Left cardiac atrium (tissue), 4 donors: Measurements from ENCODE around the gene RBM47. TPM values are rescaled to one million over a fixed set of nuclear protein-coding genes. Genes with fewer than 3 reads are reported as not detected.

Source experiments
- ATAC-seq, 2 donors: fragments of 200-7000 bp; cut with Tn5 transposase; one replicate each; pipeline ENCODE4 v1.9.1; 2020; ENCODE audit warnings: mild to moderate bottlenecking in 2 of 2, moderate library complexity in 2 of 2
- DNase-seq: peaks from one replicate; pipeline ENCODE4 v3.0.0-alpha.2; 2020
- intact Hi-C, 2 donors: fragments of 100-400 bp; cut with DNase I; formaldehyde crosslinking; loops; one replicate each; pipeline versions ENCODE4 v1.14.1 to v1.15.1; 2022 to 2023
- total RNA-seq, 2 donors: library from RNA; stranded (reverse); fragmentation: NEBNext Ultra II Directional; extraction: Animal tissue kit (Norgen Biotek cat#: 25700); gene quantifications; one replicate each; pipeline ENCODE4 v1.2.1, GENCODE V29; 2021
- donor health status: DM: no; HTN: yes; CAD: no.
- donor health status: DM: no; HTN: yes; CAD: no; lungs with severe emphysema.
- donor health status: DM: yes; HTN: yes; CAD: no.
- donor health status: Dilated cardiomyopathy.

Gene RBM47
- total RNA-seq, 2 donors from 2014 or later, result 9.6 to 10.8 TPM

DNA sequence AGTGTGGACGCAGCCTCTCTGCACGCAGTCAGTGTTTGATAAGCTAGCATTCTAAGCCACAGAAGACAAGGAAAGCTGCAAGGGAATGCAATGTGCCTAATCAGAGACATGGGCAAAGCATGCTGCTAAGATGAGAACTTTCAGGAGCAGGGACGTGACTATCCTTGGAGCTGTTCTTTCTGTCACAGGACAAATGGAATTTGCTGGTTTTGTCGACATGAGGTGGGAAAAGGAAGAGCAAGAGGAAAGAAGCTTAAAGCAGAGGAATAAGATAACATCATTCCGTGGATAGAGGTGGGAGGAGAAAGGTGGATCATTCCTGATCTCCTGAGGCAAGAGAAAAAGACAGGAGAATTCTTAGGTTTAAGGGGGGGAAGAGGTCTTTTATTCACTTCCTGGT, 33.7 kb downstream of the RBM47 start:
- intact Hi-C loops, result no loop called here
- no peak for ATAC-seq

DNA sequence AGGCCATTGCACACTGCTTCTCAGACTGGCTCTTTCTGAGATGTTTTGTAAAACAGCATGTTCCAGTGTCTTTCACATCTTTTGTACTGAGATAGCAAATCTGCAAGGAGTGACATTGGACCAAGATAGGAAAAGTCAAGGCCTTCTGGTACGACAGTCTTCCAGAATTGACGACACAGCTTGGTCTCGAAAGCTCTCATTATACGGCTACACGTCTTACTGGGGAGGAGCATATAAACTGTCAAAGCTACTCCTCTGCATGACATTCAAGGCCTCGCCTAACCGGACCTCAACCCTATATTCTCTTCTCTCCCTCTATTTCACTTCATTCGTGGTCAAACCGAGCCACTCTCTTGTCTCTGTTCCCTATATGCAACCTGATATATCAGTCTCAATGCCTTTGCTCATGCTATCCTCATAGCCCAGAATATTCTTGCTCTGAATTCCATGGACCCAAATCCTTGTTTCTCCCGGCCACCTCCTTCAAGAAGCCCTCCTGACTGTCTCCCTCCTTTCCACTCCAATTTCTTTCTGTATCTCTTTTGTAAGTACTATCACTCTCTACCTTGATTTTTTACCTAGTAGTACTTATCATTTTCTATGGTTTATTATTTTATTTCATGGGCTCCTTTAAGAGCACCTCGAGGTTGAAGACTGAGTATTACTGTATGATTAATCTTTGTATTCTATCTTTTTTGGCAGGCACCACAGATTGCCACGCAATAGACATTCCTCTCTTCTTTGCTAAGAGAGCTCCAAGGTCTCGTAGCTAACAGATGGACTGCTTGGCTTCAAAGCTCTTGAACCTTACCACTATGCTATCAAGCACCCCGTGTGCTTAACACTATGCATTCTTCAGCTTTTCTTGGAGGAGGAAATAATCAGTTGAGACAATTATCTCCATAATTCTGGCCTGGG, 35.1 kb downstream of the RBM47 start:
- peak in 1 of 2 donors; percentile 91 for ATAC-seq
- intact Hi-C loops, result no loop called here

More for the DNA sequence above, 33.7 kb downstream of the RBM47 start:
- DNase-seq, result no peak

DNA sequence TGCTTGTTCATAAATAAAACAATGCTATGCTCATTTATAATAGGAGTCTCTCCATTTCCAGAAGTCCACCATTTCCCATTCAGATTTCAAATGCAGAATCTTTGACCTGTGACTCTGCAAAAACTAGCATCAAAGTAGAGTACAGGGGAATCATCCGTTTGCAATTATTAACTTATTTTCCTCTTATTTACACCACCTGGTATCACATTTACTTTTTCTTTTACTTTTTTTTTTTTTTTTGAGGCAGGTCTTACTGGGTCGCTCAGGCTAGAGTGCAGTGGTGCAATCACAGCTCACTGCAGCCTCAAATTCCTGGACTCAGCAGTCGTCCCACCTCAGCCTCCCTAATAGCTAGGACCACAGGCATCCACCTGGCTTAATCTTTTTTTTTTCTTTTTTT, 37.6 kb downstream of the RBM47 start:
- DNase-seq, result no peak
- intact Hi-C loops, result no loop called here
- ATAC-seq, result no peak

More for the DNA sequence above, 35.1 kb downstream of the RBM47 start:
- DNase-seq, result no peak

DNA sequence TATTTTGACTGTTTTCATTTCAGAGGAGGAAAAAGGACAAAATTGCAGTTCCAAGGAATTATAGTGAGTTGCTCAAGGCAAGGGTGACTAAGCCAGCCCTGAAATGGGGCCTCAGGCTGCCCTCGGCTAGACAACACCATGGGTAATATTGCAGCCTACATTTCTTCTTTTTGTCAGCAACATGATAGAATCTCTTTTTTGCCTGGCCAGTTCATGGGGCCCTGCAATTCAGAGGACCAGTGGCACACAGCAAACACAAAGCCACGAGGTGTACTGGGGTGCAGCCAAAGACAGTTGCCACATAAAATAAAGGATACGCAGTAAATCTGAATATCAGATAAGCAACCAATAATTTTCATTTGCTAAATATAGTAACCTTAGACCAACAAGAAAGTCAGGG, 41.8 kb downstream of the RBM47 start:
- ATAC-seq (peak in 1 of 2 donors; percentile 70), DNase-seq (no peak)
- intact Hi-C loops, result no loop called here

DNA sequence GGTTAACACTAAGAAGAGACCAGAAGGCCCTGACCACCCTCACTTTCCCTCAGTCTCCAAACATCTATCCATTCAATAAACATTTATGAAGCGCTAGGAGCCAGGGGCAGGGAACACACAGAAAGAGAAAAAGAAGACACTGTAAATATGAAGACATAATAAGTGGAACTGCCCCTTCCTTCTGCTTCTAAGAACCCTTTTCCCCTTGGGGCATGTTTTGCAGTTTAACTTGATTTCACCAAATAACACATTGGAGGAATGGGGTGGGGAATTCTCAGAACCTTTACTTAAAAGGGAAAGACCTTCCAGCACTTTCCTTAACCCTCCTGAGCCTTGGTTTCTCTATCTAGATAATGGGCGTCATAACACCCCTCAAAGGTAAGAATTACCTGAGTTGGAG, 42.3 kb downstream of the RBM47 start:
- ATAC-seq (no peak), DNase-seq (no peak)
- intact Hi-C loops, result no loop called here

DNA sequence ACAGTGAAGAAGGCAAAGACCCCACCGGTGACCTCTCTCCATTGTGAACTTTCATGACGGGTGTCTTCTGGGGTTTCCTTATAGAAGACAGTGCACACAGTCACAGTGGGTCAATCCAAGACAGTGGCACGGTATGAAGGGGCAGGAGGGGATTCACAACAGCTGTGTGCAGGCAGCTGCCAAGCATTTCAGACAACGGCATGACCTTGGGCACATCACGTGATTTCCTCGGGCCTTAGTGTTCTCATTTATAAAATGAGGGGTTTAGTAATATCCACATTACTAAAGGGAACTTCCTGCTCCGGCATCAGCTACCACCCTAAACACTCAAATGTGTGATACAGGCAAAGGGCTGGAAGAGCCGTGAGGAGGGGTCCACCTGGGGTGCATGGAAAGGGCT, 42.9 kb downstream of the RBM47 start:
- peak; percentile 27 to 48 for ATAC-seq
- no peak for DNase-seq
- intact Hi-C loops, result no loop called here

DNA sequence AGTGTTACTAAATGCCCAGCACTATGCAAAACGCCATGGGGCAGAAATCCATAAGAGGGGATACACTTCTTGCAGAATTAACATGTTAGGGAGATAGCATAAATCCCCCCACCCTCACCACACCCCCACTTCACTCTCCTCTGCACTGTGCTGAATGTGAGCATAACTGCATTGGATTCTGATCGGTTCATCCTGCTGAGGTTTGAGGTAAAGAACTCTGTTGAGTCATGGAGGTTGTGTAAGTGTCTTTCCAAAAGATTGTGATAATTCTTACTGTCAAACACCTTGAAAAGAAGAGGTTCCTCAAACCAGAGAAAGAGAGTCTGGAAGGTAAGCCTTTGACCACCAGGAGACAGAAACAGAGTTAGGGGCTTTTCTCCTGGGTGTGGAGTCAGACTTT, 43.6 kb downstream of the RBM47 start:
- intact Hi-C loops, result no loop called here
- DNase-seq (no peak), ATAC-seq (peak in 1 of 2 donors; percentile 33)

DNA sequence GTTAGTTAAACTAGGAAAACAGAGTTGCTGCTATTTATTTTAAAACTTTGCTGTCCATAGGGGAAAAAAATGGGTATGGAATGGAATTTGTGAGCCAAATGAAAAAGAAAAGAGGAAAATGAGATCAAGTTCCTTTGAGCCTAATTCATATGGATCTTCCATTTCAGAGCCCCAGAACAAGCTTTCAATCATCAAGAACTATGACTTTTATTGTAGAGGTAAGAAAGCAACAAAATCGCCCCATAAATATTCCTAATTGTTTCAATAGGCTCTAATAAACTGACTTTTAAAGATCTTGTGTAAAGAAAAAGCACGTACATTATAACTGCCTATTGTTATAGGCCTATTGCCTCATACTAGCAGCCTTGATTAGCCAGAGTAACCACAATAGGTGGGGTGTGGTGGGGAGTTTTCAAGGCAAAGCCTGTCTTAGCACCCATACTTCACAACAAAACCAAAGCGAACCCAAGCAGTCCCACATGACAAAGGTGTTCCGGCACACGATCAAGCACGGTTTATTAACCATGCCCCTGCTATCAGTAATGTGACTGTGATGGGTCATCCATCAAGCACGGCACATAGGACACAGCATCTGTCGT, 44.4 kb downstream of the RBM47 start:
- intact Hi-C loops, result no loop called here
- ATAC-seq, result no peak
- no peak for DNase-seq

DNA sequence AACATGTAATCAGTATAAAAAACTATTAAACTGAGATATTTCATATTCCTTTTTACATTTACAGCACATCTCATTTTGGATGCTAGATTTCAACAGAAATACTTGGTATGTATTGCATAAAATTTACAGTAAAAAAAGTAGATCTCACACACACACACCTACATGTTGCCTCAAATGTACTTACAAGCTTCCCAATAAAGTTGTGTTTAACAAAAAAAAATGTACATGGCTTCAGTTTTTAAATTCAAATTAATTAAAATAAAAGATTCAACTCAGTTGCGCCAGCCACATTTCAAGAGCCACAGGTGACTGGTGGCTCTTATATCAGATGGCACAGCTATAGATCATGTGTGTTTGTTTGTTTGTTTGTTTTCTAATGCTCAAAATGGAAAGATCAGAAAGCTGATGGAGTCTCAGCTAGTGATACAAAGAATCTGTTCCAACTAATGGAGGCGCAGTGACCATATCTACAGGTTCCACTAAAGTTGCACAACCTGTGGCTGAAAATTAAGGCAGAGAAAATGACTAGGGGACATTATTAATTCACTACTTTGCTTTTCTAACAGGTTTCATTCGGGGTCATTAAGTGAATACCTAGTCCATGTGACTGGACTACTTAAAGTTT, 45.0 kb downstream of the RBM47 start:
- DNase-seq (no peak), ATAC-seq (no peak)
- intact Hi-C loops, result no loop called here

DNA sequence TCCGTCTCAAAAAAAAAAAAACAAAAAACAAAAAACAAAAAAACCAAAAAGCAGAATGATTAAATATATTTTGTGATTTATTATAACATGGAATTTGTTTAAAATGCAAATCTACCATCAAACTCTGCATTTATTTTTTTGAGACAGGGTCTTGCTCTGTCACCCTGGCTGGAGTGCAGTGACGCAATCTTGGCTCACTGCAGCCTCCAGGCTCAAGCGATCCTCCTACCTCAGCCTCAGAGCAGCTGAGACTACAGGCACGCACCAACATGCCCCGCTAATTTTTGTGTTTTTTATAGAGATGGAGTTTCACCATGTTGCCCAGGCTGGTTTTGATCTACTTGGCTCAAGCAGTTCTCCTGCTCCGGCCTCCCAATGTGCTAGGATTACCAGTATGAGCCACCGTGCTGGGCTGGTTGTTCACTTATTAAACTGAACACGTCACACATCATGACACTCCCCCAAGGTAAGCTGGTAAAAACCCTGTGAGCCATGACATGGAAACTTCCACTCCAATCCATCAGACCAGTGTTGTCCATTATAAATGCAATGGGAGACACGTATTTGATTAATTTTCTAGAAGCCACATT, 45.7 kb downstream of the RBM47 start:
- ATAC-seq, result no peak
- DNase-seq, result no peak

DNA sequence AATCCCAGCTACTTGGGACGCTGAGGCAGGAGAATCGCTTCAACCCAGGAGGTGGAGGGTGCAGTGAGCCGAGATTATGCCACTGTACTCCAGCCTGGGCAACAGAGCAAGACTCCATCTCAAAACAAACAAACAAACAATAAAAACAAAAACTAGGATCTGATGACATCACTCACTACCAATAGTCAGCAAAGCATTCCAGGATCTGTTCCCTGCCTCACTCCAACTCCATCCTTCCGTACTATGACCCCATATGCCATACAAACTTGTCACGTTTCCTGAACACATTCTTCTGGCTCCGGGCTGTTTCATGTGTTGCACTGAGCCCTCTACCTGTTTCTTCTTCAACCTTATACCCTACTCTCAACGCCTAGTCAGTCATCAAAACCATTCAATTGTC, 47.3 kb downstream of the RBM47 start:
- no peak for DNase-seq
- no peak for ATAC-seq
- intact Hi-C loops, result no loop called here

More for the DNA sequence above, 45.7 kb downstream of the RBM47 start:
- intact Hi-C loops, result no loop called here

DNA sequence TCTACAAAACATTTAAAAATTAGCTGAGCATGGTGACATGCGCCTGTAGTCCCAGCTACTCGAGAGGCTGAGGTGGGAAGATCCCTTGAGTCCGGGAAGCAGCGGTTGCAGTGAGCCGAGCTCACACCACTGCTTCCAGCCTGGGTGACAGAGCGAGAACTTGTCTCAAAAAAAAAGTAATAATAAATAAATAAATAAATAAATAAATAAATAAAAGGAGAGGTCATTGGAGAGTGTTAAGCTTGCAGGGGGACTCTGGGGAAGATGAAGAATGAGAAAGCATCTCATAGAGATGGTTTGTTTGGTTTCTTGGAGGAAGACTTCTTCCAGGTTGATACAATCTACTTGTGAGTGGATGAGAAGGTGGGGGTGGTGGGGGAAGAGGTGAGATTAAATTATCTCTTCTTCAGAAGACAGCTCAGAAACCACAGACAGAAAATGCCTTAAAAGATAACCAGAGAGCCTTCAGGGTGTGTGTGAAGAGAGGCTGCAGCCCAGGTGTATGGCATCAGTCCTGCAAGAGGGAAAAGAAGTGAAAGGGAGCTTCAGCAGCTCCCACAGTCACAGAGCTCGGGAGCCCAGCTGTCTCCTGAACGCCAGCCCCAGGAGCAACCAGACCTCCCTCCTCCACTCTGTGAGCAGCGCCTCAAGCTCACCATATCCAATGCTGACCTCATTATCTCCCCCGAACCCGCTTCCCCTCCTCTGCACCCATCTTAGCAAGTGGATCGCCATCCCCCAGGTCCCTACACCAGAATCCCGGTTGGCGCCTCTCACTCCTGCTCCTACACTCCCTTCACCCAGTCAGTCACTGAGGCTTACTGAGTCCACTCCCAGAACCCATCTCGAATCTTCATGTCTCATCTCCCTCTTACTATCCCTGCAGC, 48.2 kb downstream of the RBM47 start:
- DNase-seq (no peak), ATAC-seq (no peak)
- intact Hi-C loops, result no loop called here

DNA sequence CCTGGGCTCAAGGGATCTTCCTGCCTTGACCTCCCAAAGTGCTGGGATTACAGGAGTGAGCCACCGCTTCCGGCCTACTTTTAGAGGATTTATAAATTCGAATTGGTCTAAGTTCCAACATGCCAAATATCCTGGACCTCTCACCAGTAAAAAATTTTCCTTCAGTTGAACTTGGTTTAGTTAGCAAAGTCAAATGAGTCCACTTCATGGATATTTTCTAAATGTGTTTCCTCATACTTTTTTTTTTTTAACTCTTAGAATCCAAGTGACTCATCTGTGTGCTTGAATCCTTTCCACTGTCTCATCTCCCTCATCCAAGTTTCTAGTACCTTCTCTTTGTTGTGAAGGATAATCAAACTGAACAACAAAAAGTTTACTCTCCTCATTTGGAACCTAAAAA, 49.7 kb downstream of the RBM47 start:
- DNase-seq (no peak), ATAC-seq (no peak)
- intact Hi-C loops, result no loop called here

DNA sequence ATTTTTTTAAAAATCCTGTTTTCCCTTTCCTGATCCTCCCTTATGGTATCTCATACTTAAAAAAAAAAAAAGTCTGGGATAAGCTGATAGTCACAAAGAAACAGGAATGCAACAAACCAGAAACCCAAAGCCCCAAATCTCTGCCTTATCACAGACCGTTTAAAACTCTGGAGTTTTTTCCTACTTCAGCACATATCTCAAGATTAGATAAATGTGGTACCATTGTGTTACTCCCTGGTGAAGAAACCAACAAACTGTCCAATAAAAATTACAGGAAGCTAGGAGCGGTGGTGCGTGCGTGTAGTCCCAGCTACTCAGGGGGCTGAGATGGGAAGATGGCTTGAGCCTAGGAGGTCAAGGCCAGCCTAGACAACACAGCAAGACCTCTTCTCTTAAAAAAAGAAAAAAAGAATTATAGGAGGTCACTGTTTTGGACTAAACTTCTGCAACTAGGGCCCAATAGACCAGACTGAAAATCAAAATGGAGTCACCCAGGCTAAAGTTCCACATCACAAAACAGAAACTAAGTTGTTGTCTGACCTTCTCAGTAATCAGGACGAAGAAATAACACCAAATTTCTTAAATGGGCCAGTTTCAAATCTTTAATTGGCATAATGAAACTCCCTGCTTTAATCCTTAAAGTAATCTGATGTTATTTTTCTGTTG, 51.9 kb downstream of the RBM47 start:
- DNase-seq, result no peak
- intact Hi-C loops, result no loop called here
- peak in 1 of 2 donors; percentile 14 for ATAC-seq

DNA sequence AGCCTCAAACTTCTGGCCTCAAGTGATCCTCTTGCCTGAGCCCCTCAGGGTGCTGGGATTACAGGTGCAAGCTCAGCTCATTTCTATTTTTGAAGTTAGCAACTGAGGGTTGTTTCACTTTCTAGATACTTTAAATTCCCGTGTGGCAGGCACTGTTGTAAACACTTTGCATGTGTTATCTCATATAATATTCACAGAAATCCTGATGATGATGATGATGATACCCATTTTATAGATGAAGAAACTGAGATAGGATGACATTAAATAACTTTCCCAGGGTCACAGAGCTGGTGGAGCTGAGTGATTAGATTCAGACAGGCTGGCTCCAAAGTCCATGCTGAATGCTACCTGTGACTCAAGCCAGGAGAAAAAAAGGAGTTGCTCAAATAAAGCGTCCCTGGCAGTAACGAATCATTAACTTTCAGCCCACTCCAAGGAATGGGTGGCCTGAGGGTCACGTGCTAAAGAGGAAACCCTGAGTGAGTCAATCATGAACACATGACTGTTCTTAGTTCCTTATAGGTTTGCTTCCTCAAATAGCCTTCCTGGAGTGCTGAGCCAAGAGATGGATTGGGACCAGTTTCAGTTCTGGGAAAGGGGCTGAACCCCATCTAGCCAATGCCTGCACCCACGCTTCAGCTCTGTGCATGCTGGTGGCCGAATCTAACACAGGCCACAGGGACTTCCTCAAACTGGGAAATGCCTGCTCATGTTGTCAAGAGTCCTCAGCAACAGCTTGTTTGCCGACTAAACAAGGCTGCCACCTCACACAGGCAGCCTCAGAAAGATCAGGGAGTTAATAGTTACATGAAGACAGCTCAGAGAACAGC, 52.8 kb downstream of the RBM47 start:
- intact Hi-C loops, result no loop called here
- DNase-seq (peak; percentile 84), ATAC-seq (peak; percentile 93 to 94)

DNA sequence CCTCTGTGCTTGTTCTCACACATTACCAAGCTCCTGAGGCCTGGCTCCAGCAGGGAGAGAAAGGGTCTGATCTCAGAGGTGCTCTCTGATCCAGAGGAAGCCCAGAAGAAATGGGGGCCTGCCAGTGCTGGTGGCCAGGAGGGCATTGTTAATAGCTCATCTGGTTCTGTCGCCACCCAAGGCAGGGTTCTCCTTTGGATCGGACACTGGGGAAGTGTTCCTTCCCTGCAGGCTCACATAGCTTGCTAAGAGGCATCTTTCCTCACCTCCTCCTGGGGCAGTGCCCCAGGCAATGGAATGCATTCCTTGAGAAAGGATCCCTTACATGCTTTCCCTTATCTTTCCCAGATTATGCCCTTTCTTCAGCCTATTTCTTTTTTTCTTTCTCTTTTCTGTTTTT, 53.8 kb downstream of the RBM47 start:
- intact Hi-C loops, result no loop called here
- ATAC-seq, result no peak

DNA sequence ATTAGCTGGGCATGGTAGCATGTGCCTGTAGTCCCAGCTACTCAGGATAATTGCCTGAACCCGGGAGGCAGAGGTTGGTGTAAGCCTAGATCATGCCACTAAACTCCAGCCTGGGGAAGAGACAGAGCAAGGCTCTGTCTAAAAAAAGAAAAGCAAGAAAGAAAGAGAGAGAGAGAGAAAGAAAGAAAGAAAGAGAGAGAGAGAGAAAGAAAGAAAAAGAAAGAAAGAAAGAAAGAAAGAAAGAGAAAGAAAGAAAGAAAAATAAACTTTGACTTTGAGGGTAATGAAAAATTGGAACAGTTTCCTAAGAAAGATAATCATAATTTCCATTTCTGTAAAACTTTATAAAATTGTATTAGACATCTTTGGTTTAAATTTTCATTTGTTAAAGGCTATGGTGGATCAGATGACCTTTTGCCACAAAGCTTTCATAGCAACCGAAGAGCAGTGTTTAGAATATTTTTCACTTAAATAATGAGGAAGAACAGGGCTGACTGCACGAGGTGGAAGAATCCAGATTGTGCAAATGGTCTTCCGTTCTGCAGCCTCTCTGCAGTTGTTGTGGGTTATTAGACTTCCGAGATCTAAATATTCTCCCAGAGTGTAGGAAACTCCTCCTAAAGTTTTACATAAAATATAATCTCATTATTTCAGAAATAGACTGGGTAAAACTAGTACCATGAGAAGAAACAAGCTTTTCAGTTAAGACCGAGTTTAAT, 55.9 kb downstream of the RBM47 start:
- no peak for DNase-seq
- intact Hi-C loops, result no loop called here
- no peak for ATAC-seq

More for the DNA sequence above, 53.8 kb downstream of the RBM47 start:
- DNase-seq, result no peak
